ENCODE results near the gene SNHG17. TPM values are rescaled to one million over a fixed set of nuclear protein-coding genes. Genes with fewer than 3 reads are reported as not detected.

The SNHG17 gene
- total and polyA plus RNA-seq, 2 of the 4 experiments (the other 2 are of a cell fraction) = 5.4 to 38.2 TPM

GRCh38 chr20:38421915-38422314, 13.2 kb downstream of the SNHG17 start:
- no peak overlapping the region for H2BK15ac ChIP-seq (ENCODE audit: low read depth, low read length)
- WGBS, 2 experiments (ENCODE audit: extremely low coverage in 2 of 2, insufficient read length in 1 of 2) = 100% methylated on average over 1 of the region's 10 CpGs; no CpG with 5 or more reads in 1 of the 2 experiments

More at GRCh38 chr20:38421915-38422314, 13.2 kb downstream of the SNHG17 start:
- peaks cover 30 to 72% of the 10 kb centered on the region in 2 experiments for H3K79me1 ChIP-seq (ENCODE audit: low read depth in 1 of 2, low read length in 2 of 2)
- ATAC-seq (ENCODE audit: low read depth) (no peak), DNase-seq (no peak)
- no peak overlapping the region for H2BK120ac ChIP-seq (ENCODE audit: low read depth, low read length)
- H4K5ac ChIP-seq (ENCODE audit: low read depth, low read length) = no peak overlapping the region
- H3K14ac ChIP-seq (replicated peaks; ENCODE audit: low read depth, low read length) = no peak overlapping the region
- ChIA-PET CTCF (no interaction called here), POLR2A (ENCODE audit: unreplicated experiment) (no interaction called here)
- peaks cover 75% of the 10 kb centered on the region for H3K36me3 ChIP-seq (ENCODE audit: control insufficient read depth, insufficient read depth, low read length)
- no peak overlapping the region for H2AK5ac ChIP-seq (ENCODE audit: low read depth, low read length)
- H3K9me1 ChIP-seq (ENCODE audit: insufficient read depth, low read length) = peaks cover 18% of the 10 kb centered on the region
- TF ChIP-seq MAFK (IDR thresholded peaks at IDR 0.05; ENCODE audit: low read depth, low read length) (no peak), MAZ (IDR thresholded peaks at IDR 0.05; ENCODE audit: borderline replicate concordance, low read depth, low read length) (no peak), CEBPB (IDR thresholded peaks at IDR 0.05; ENCODE audit: low read depth, low read length) (no peak), FOS (IDR thresholded peaks at IDR 0.05; ENCODE audit: low read depth, low read length) (no peak), RFX5 (IDR thresholded peaks at IDR 0.05; ENCODE audit: low read depth, low read length) (no peak), RCOR1 (IDR thresholded peaks at IDR 0.05; ENCODE audit: insufficient replicate concordance, low read length) (no peak), SMC3 (IDR thresholded peaks at IDR 0.05; ENCODE audit: low read depth, low read length) (no peak), NFE2L2 (IDR thresholded peaks at IDR 0.05; ENCODE audit: low read depth, low read length) (no peak), POLR2A (IDR thresholded peaks at IDR 0.05; ENCODE audit: low read depth, low read length) (no peak), ELK1 (IDR thresholded peaks at IDR 0.05; ENCODE audit: borderline replicate concordance, low read depth, low read length) (no peak), RAD21 (IDR thresholded peaks at IDR 0.05; ENCODE audit: low read length) (no peak), CTCF (conservative IDR thresholded peaks at IDR 0.05; ENCODE audit: low read depth, low read length) (no peak), CHD1 (IDR thresholded peaks at IDR 0.05; ENCODE audit: low read depth, low read length) (no peak), BHLHE40 (IDR thresholded peaks at IDR 0.05; ENCODE audit: low read depth, low read length) (no peak), MXI1 (IDR thresholded peaks at IDR 0.05; ENCODE audit: borderline replicate concordance, low read depth, low read length) (no peak), USF2 (IDR thresholded peaks at IDR 0.05; ENCODE audit: low read depth, low read length) (no peak)
- H3K4me1 ChIP-seq (ENCODE audit: control insufficient read depth, insufficient read depth, low read length) = peaks cover 8% of the 10 kb centered on the region
- no peaks in the 10 kb centered on the region for H3K9me3 ChIP-seq (ENCODE audit: control insufficient read depth, insufficient read depth, low read length)
- no peak overlapping the region for H2AK9ac ChIP-seq (replicated peaks; ENCODE audit: low read depth, low read length, poor library complexity)
- peaks cover 73% of the 10 kb centered on the region for H4K20me1 ChIP-seq (ENCODE audit: insufficient read depth, low read length)
- H3K4me3 ChIP-seq (ENCODE audit: insufficient read depth, low read depth, low read length) = no peak overlapping the region
- no TSS peak for BruUV-seq (replicated peaks)
- H3K23ac ChIP-seq (ENCODE audit: low read depth, low read length) = no peak overlapping the region
- H2BK5ac ChIP-seq (ENCODE audit: low read depth, low read length, poor library complexity, severe bottlenecking) = no peak overlapping the region
- no peak overlapping the region for H2AFZ ChIP-seq (replicated peaks; ENCODE audit: low read length, poor library complexity)
- no peak overlapping the region for H3K18ac ChIP-seq (ENCODE audit: low read depth, low read length)
- no peak overlapping the region for H3K4ac ChIP-seq (ENCODE audit: low read depth, low read length)
- intact Hi-C loops (cut with micrococcal nuclease) = no loop called here
- no peak overlapping the region for H3K9ac ChIP-seq (ENCODE audit: low read depth, low read length)
- no peak overlapping the region for H3K27ac ChIP-seq (ENCODE audit: insufficient read depth, low read length)
- no peak overlapping the region for H2BK20ac ChIP-seq (ENCODE audit: low read depth, low read length)
- no peak overlapping the region for H3K4me2 ChIP-seq (ENCODE audit: low read depth, low read length)
- in situ Hi-C loops (cut with MboI; ENCODE audit: low sequenced_read_pairs) = no loop called here
- no peak overlapping the region for H4K91ac ChIP-seq (ENCODE audit: insufficient read depth, low read depth, low read length)
- dilution Hi-C loops (cut with HindIII; ENCODE audit: low sequenced_read_pairs, unreplicated experiment) = no loop called here
- no peak overlapping the region for H3K56ac ChIP-seq (ENCODE audit: extremely low read depth, insufficient read depth, low read length)
- no peak overlapping the region for H4K8ac ChIP-seq (ENCODE audit: low read depth in 2 of 2, low read length in 2 of 2)
- H3K27me3 ChIP-seq (ENCODE audit: control insufficient read depth, insufficient read depth, low read length) = no peaks in the 10 kb centered on the region
